ENCODE results near the gene SPRYD3. TPM values are rescaled to one million over a fixed set of nuclear protein-coding genes. Genes with fewer than 3 reads are reported as not detected.

The SPRYD3 gene
- total and polyA plus RNA-seq, 9 donors = 28.5 to 88.1 (median 66.6) TPM

- WGBS, 3 donors = 0 to 2% (median 0%) methylated on average over 30 to 44 of the region's 44 CpGs
- TF ChIP-seq EP300 (IDR thresholded peaks at IDR 0.05) = no peak
- TF ChIP-seq POLR2A (IDR thresholded peaks at IDR 0.05) = peak; percentile 97
- TF ChIP-seq, protein P1, sequence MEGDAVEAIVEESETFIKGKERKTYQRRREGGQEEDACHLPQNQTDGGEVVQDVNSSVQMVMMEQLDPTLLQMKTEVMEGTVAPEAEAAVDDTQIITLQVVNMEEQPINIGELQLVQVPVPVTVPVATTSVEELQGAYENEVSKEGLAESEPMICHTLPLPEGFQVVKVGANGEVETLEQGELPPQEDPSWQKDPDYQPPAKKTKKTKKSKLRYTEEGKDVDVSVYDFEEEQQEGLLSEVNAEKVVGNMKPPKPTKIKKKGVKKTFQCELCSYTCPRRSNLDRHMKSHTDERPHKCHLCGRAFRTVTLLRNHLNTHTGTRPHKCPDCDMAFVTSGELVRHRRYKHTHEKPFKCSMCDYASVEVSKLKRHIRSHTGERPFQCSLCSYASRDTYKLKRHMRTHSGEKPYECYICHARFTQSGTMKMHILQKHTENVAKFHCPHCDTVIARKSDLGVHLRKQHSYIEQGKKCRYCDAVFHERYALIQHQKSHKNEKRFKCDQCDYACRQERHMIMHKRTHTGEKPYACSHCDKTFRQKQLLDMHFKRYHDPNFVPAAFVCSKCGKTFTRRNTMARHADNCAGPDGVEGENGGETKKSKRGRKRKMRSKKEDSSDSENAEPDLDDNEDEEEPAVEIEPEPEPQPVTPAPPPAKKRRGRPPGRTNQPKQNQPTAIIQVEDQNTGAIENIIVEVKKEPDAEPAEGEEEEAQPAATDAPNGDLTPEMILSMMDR (IDR thresholded peaks at IDR 0.05) = no peak
- peak overlapping the region; percentile 80 for H3K4me3 ChIP-seq
- intact Hi-C loops (cut with DNase I) = loop anchor here in 2 of 4 donors (5.0 to 10.0 kb wide), 2 partner anchors 136 to 1002 kb away; partner anchors contain the start of genes CSAD (in 1 of the 2) and ZNF740 (in 1 of the 2)
- no peaks in the 10 kb centered on the region for H3K9me3 ChIP-seq
- DNase-seq = peak; percentile 91 to 94 (median 93)
- H3K27ac ChIP-seq = peak overlapping the region; percentile 96 to 98
- no peaks in the 10 kb centered on the region for H3K27me3 ChIP-seq
- H3K4me1 ChIP-seq (ENCODE audit: insufficient read depth) = peaks cover 37% of the 10 kb centered on the region
- no peaks in the 10 kb centered on the region for H3K36me3 ChIP-seq
Observed at GRCh38 chr12:53046655-53047220, 32.5 kb downstream of the SPRYD3 start.

- Histone ChIP-seq H3K9me3 (no peaks in the 10 kb centered on the region), H3K4me3 (peak overlapping the region; percentile 80), H3K27ac (peak overlapping the region; percentile 96 to 98), H3K36me3 (no peaks in the 10 kb centered on the region), H3K27me3 (no peaks in the 10 kb centered on the region), H3K4me1 (ENCODE audit: insufficient read depth) (peaks cover 30% of the 10 kb centered on the region)
- TF ChIP-seq EP300 (IDR thresholded peaks at IDR 0.05) (no peak), POLR2A (IDR thresholded peaks at IDR 0.05) (peak; percentile 42)
- TF ChIP-seq, protein P1 (IDR thresholded peaks at IDR 0.05) = no peak
- WGBS, 3 donors = 46 to 51% (median 50%) methylated on average over 5 of the region's 5 CpGs
- intact Hi-C loops (cut with DNase I) = loop anchor here in 2 of 4 donors (5.0 to 10.0 kb wide), 2 partner anchors 137 to 1001 kb away; partner anchors contain the start of genes CSAD (in 1 of the 2) and ZNF740 (in 1 of the 2)
- peak in 3 of 5 donors; percentile 29 to 64 (median 44) for DNase-seq
Observed at GRCh38 chr12:53045696-53046045, 33.5 kb downstream of the SPRYD3 start.

GRCh38 chr12:53044896-53045695, 34.1 kb downstream of the SPRYD3 start:
- Histone ChIP-seq H3K4me3 (no peak overlapping the region), H3K27me3 (no peaks in the 10 kb centered on the region), H3K4me1 (ENCODE audit: insufficient read depth) (peaks cover 25% of the 10 kb centered on the region), H3K27ac (peak overlapping the region; percentile 96 to 98), H3K36me3 (no peaks in the 10 kb centered on the region), H3K9me3 (no peaks in the 10 kb centered on the region)
- intact Hi-C loops (cut with DNase I) = loop anchor here in 2 of 4 donors (5.0 to 10.0 kb wide), 2 partner anchors 137 to 1000 kb away; partner anchors contain the start of genes CSAD (in 1 of the 2) and ZNF740 (in 1 of the 2)
- peak in 2 of 5 donors; percentile 30 to 32 for DNase-seq
- TF ChIP-seq EP300 (IDR thresholded peaks at IDR 0.05) (no peak), POLR2A (IDR thresholded peaks at IDR 0.05) (no peak)
- TF ChIP-seq, protein P1 (IDR thresholded peaks at IDR 0.05) = no peak
- WGBS, 3 donors = 48 to 51% (median 50%) methylated on average over 4 of the region's 4 CpGs

DNA sequence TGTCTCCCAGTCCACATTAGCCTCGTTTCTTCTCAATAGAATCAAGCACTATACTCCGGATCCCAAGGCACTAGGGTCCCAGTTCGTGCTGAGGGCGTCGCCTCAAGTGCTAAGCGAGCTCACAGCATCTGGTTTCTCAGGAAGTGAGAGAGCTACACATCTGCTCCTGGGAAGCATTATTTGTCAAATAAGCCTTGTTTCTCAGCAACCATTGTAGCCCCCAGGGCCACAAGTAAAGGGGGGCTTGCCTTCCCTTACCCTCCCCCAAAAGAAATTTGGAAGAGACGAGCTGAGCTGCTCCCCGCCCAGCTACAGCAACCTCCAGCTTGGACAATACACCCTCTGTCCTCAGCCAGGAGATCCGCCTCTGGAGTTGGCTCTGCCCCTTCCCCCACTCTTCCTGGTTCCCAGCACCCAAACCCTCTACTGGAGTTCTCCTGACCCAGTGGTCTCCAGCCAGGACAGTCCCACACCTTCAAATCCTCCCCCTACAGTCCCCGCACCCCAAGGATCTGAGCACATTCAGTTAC, 35.1 kb downstream of the SPRYD3 start:
- 49 to 64% (median 53%) methylated on average over 10 of the region's 10 CpGs for WGBS, 3 donors
- no peak overlapping the region for H3K4me3 ChIP-seq
- H3K27me3 ChIP-seq = no peaks in the 10 kb centered on the region
- H3K27ac ChIP-seq = peak overlapping the region in 1 of 2 donors; percentile 98
- DNase-seq = peak in 2 of 5 donors; percentile 33 to 40
- no peak for TF ChIP-seq EP300 (IDR thresholded peaks at IDR 0.05)
- no peaks in the 10 kb centered on the region for H3K9me3 ChIP-seq
- intact Hi-C loops (cut with DNase I) = loop anchor here in 1 of 4 donors (10.0 kb wide), 1 partner anchor 999 kb away; no protein-coding TSS in a partner anchor
- H3K36me3 ChIP-seq = no peaks in the 10 kb centered on the region
- H3K4me1 ChIP-seq (ENCODE audit: insufficient read depth) = peaks cover 23% of the 10 kb centered on the region

All from ovary (tissue), 9 donors.